ENCODE measurements around the gene FAM234A.
"Not testable (repeated sequence)": the region's sequence is repeated elsewhere in the genome, so short reads cannot be mapped to it uniquely, and the experiment has no call there.

Gene FAM234A

GRCh38 chr16:239948-240277, 5.3 kb downstream of the FAM234A start:
- no peak for DNase-seq

- no peak for DNase-seq
Measured at GRCh38 chr16:240559-240958, 5.9 kb downstream of the FAM234A start.

- no peak for DNase-seq
Measured at GRCh38 chr16:242281-242680, 7.7 kb downstream of the FAM234A start.

- DNase-seq = no peak
Measured at GRCh38 chr16:243348-243747, 8.7 kb downstream of the FAM234A start.

- DNase-seq = no peak
Measured at GRCh38 chr16:245105-245504, 10.5 kb downstream of the FAM234A start.

- no peak for DNase-seq
Measured at GRCh38 chr16:247027-247426, 12.4 kb downstream of the FAM234A start.

GRCh38 chr16:249431-249830, 14.8 kb downstream of the FAM234A start:
- DNase-seq = no peak

- no peak for DNase-seq
Measured at GRCh38 chr16:252366-253337, 18.0 kb downstream of the FAM234A start.

- DNase-seq = no peak
Measured at GRCh38 chr16:253833-254232, 19.2 kb downstream of the FAM234A start.

GRCh38 chr16:254461-254860, 19.8 kb downstream of the FAM234A start:
- DNase-seq = no peak

- DNase-seq = no peak
Measured at GRCh38 chr16:255183-255582, 20.6 kb downstream of the FAM234A start.

GRCh38 chr16:258091-258490, 23.5 kb downstream of the FAM234A start:
- not testable (repeated sequence) for DNase-seq

GRCh38 chr16:259226-259625, 24.6 kb downstream of the FAM234A start:
- no peak for DNase-seq

GRCh38 chr16:259814-260253, 25.2 kb downstream of the FAM234A start:
- DNase-seq = no peak

- DNase-seq = no peak
Measured at GRCh38 chr16:260326-260725, 25.7 kb downstream of the FAM234A start.

- peak; percentile 64 for DNase-seq
Measured at GRCh38 chr16:261031-261691, 26.5 kb downstream of the FAM234A start.

GRCh38 chr16:262121-262745, 27.6 kb downstream of the FAM234A start:
- DNase-seq = no peak

GRCh38 chr16:263182-263774, 28.7 kb downstream of the FAM234A start:
- DNase-seq = no peak

- no peak for DNase-seq
Measured at GRCh38 chr16:263944-264343, 29.3 kb downstream of the FAM234A start.

- DNase-seq = no peak
Measured at GRCh38 chr16:264440-264951, 29.9 kb downstream of the FAM234A start.

- no peak for DNase-seq
Measured at GRCh38 chr16:265002-265529, 30.4 kb downstream of the FAM234A start.

- no peak for DNase-seq
Measured at GRCh38 chr16:265711-266110, 31.1 kb downstream of the FAM234A start.

Measured in DMS79 treated with DMSO at 0.1 percent for 48 hours (cell line).